Measurements from ENCODE around the gene CHCHD6. TPM values are rescaled to one million over a fixed set of nuclear protein-coding genes. Genes with fewer than 3 reads are reported as not detected.

The CHCHD6 gene
- total RNA-seq, 2 donors from 2014 or later, result 9.3 to 13.2 TPM

- H3K36me3 ChIP-seq, result no peaks in the 10 kb centered on the region
Measured at GRCh38 chr3:126889276-126890201, 185.5 kb downstream of the CHCHD6 start.

GRCh38 chr3:126891141-126891540 lies 187.1 kb downstream of the CHCHD6 start:
- Histone ChIP-seq H3K9me3 (no peaks in the 10 kb centered on the region), H3K4me1 (no peaks in the 10 kb centered on the region), H3K27ac (no peak overlapping the region), H3K4me3 (no peak overlapping the region), H3K27me3 (no peaks in the 10 kb centered on the region), H3K36me3 (no peaks in the 10 kb centered on the region), H3K9ac (ENCODE audit: low read depth in 2 of 2, low read length in 2 of 2) (no peak overlapping the region)
- no peak for TF ChIP-seq CTCF (IDR thresholded peaks at IDR 0.05)
- no peak for DNase-seq
- intact Hi-C loops (cut with DNase I), result no loop called here

More at GRCh38 chr3:126889276-126890201, 185.5 kb downstream of the CHCHD6 start:
- no peak overlapping the region for H3K9ac ChIP-seq (ENCODE audit: low read depth in 2 of 2, low read length in 2 of 2)
- intact Hi-C loops (cut with DNase I), result no loop called here
- no peak for DNase-seq
- no peaks in the 10 kb centered on the region for H3K4me1 ChIP-seq
- H3K4me3 ChIP-seq, result no peak overlapping the region
- H3K9me3 ChIP-seq, result no peaks in the 10 kb centered on the region
- H3K27me3 ChIP-seq, result no peaks in the 10 kb centered on the region
- TF ChIP-seq CTCF (IDR thresholded peaks at IDR 0.05), result no peak
- no peak overlapping the region for H3K27ac ChIP-seq

- TF ChIP-seq CTCF (IDR thresholded peaks at IDR 0.05), result no peak
- Histone ChIP-seq H3K4me1 (no peaks in the 10 kb centered on the region), H3K9ac (ENCODE audit: low read depth in 2 of 2, low read length in 2 of 2) (no peak overlapping the region), H3K27me3 (no peaks in the 10 kb centered on the region), H3K27ac (no peak overlapping the region), H3K36me3 (no peaks in the 10 kb centered on the region), H3K4me3 (no peak overlapping the region), H3K9me3 (no peaks in the 10 kb centered on the region)
- intact Hi-C loops (cut with DNase I), result no loop called here
- no peak for DNase-seq
Measured at GRCh38 chr3:126891791-126892190, 187.8 kb downstream of the CHCHD6 start.

- H3K27me3 ChIP-seq, result no peaks in the 10 kb centered on the region
- intact Hi-C loops (cut with DNase I), result no loop called here
- H3K36me3 ChIP-seq, result no peaks in the 10 kb centered on the region
- H3K27ac ChIP-seq, result no peak overlapping the region
- no peak overlapping the region for H3K9ac ChIP-seq (ENCODE audit: low read depth in 2 of 2, low read length in 2 of 2)
- no peak overlapping the region for H3K4me3 ChIP-seq
- no peaks in the 10 kb centered on the region for H3K9me3 ChIP-seq
- TF ChIP-seq CTCF (IDR thresholded peaks at IDR 0.05), result no peak
- DNase-seq, result no peak
- H3K4me1 ChIP-seq, result no peaks in the 10 kb centered on the region
Measured at GRCh38 chr3:126893651-126894050, 189.6 kb downstream of the CHCHD6 start.

GRCh38 chr3:126894475-126894874 lies 190.4 kb downstream of the CHCHD6 start:
- no peak overlapping the region for H3K27ac ChIP-seq
- H3K9ac ChIP-seq (ENCODE audit: low read depth in 2 of 2, low read length in 2 of 2), result no peak overlapping the region
- DNase-seq, result no peak
- no peaks in the 10 kb centered on the region for H3K27me3 ChIP-seq
- no peaks in the 10 kb centered on the region for H3K9me3 ChIP-seq
- intact Hi-C loops (cut with DNase I), result no loop called here
- H3K4me1 ChIP-seq, result no peaks in the 10 kb centered on the region
- no peaks in the 10 kb centered on the region for H3K36me3 ChIP-seq
- H3K4me3 ChIP-seq, result no peak overlapping the region
- no peak for TF ChIP-seq CTCF (IDR thresholded peaks at IDR 0.05)

All from colonic mucosa (tissue), 4 donors.